Stimulated activated CD4-positive, alpha-beta T cell treated with anti-CD3 and anti-CD28 coated beads, Interleukin-1b, Interleukin-23, amount 100 ng/mL, for 24 hours (primary cell): ENCODE data around the gene MMUT.
"Not testable (repeated sequence)": the region's sequence is repeated elsewhere in the genome, so short reads cannot be mapped to it uniquely, and the experiment has no call there.

Source experiments
- DNase-seq, 4 experiments: peaks; one replicate each; pipeline ENCODE4 v3.0.0-alpha.2; 2020; ENCODE audit warnings: low read depth in 4 of 4, low spot score in 1 of 4

The MMUT gene

DNA sequence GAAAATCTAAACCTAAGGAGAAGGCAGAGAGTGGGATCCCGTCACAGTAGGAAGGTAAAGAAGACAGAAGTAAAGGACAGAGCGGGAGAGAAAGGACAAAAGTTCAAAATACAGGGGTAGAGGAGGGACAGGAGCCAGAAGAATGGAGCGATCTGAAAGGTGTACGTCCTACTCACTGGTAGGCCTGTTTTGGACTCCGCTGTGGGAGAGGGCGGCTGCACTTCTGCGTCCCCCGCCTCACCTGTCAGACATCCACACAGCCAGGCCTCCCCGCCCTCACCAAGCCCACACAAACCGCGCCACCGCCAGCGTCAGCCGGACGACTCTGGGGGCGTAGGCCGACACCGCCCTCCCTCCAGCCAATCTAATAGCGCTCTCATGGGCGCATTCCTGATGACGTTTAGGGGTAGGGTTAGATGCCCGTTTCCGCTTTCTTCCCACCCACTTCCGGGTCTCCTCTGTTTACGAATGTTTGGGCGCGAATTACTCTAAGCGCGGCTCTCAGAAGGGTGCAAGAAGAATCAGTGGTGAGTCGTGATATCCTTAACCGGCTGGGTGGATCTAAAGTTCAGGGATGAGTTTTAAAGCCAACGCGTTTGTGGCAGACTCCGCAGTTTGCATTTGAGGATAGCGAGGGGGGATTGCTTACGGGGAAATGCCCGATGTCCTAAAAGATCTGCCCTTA is at the start of gene MMUT, which contains the start of gene CENPQ:
Gene MMUT, minus strand, starts transcription at position 327 of the 685 bp plus-strand sequence. CDS start 3,787 bp downstream, outside the sequence.
Gene CENPQ, plus strand, starts transcription at position 444 of the 685 bp plus-strand sequence. CDS start 6,807 bp downstream, outside the sequence.
- DNase-seq: peak; percentile 72 to 87 (median 83)

DNA sequence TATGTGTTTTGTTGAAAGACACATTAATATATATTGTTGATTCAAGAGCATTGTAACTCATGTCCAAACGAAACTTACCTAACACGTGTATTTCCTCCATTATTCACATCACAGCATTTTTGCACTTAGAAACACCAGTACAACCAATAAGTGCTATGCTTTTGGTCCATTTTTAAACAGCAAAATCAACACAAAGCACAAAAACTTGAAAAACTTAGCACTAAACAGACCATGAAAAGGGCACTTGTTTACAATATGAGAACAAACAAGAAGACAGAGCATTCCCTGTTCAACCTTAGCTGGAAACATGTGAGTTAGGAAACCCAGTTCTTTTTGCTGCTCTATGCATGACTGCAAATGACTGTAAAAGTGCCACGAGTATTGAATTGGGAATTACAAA is 46.3 kb upstream of the MMUT start:
- DNase-seq: no peak

DNA sequence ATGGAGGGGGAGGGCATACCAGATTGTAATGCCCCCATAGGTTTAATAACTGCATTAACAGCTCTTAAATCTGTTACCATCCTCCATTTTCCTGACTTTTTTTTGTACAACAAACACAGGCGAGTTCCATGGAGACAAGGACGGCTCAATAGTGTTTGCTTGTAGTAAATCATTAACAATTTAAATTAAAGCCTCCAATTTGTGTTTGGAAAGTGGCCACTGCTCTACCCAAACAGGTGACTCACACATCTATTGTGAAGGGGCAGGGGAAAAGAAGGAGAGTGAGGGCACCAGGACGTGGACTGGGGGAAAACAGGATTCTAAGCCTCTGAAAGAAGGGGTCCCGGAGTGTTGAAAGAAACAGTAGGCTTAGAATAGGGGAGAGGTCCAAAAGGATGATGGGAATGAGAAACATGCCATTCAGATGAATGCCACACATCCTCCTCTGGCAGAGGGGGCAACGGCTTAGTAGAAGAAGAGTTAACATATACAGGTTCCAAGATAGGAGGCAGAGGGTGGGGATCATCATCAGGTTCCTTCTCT is 43.6 kb upstream of the MMUT start:
- DNase-seq: no peak

DNA sequence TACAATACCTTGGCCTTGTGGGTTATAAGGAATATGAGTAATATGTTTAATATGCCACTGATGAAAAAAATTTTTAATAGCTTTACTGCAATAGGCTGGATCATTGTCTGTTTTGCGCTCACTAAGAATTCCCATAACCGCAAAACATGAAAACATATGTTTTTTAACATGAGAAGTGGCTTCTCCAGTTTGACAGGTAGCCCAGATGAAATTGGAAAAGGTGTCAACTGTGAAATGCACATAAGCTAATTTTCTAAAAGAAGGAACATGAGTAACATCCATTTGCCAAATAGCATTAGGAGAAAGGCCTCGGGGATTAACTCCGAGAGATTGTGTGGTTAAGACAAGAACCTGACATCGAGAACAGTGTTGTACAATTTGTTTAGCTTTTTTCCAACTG is 41.6 kb upstream of the MMUT start:
- DNase-seq: no peak

DNA sequence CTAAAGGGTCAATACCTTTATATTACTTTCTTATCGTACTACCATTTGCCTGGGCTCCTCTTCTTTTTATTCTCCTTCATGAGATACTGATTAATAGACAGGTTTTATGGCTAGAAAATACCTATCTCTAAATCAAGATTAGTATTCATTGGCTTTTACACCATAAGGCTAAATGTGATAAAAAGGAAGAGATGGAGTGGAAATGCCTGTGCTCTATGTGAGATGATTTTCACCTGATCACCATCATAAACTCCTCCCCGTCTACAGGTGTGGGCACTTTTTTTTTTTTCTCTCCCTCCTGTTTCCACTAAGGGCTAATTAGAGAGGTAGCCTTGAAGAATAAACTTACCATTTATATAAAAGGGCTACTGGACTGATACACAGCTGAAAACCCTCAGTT is 36.6 kb upstream of the MMUT start, which contains the start of gene GLYATL3:
Gene GLYATL3, plus strand, starts transcription at position 301 of the 400 bp plus-strand sequence. CDS start 12,068 bp downstream, outside the sequence.
- DNase-seq: no peak

DNA sequence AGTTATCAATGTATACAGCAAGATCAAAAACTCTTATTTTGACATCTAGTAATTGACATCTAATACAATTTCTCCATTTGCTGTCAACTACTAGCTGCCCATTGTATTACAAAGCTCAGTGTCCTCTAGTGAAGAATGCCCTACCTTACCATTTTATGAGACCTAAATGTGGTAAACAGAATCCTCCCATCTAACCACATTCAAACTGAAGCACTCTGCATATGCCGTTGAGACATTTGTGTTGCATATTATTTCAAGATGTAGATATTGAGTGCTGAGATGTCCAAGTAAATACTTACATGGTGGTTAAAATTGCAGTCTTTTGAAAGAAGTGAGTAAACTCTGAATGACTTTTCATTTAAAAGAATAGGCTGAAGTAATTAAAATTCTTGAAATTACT is 36.1 kb upstream of the MMUT start:
- no peak for DNase-seq

DNA sequence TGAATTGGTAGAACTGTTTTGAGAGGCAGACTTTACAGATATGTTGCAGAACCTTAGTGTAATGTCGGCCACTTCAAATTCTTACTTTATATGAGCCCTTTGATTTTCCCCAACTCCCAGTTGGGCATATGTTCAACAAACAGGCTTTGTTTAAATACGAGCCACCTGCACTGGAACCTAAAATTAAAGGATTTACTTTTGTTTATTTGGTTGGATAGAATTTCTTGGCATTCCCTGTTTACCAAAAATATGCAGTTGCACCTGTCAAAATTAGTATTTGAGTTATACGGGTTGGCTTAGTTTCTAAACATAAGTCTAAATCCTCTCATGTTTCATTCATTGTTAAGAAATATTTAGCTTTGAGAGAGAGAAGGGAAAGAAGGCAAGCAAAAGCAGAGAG is 34.3 kb upstream of the MMUT start:
- DNase-seq: no peak

DNA sequence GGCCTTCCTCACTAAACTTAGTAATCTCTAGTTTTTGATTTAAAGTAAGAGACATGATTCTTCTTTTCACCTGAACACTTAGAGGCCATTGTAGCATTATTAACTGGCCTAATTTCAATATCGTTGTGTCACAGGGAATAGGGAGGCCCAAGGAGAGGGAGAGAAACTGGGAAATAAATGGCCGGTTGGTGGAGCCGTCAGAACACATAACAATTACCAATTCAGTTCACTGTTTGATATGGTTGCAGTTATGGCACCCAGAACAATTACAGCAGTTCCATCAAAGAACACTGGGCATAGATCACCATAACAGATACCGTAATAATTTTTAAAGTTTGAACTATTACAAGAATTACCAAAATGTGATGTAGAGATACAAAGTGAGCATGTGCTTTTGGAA is 27.6 kb upstream of the MMUT start:
- DNase-seq: no peak

DNA sequence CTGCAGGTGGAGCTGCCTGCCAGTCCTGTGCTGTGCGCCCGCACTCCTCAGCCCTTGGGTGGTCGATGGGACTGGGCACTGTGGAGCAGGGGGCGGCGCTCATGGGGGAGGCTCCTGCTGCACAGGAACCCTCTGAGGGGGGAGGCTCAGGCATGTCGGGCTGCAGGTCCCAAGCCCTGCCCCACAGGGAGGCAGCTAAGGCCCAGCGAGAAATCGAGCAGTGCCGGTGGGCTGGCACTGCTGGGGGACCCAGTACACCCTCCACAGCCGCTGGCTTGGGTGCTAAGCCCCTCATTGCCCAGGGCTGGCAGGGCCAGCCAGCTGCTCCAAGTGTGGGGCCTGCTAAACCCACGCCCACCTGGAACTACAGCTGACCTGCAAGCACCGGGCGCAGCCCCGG is 20.3 kb upstream of the MMUT start:
- not testable (repeated sequence) for DNase-seq

DNA sequence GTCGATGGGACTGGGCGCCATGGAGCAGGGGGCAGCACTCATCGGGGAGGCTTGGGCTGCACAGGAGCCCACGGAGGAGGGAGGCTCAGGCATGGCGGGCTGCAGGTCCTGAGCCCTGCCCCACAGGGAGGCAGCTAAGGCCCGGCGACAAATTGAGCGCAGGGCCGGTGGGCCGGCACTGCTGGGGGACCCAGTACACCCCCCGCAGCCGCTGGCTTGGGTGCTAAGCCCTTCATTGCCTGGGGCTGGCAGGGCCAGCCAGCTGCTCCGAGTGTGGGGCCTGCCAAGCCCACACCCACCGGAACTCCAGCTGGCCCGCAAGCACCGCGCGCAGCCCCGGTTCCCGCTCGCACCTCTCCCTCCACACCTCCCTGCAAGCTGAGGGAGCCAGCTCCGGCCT is 18.8 kb upstream of the MMUT start:
- DNase-seq: not testable (repeated sequence)

DNA sequence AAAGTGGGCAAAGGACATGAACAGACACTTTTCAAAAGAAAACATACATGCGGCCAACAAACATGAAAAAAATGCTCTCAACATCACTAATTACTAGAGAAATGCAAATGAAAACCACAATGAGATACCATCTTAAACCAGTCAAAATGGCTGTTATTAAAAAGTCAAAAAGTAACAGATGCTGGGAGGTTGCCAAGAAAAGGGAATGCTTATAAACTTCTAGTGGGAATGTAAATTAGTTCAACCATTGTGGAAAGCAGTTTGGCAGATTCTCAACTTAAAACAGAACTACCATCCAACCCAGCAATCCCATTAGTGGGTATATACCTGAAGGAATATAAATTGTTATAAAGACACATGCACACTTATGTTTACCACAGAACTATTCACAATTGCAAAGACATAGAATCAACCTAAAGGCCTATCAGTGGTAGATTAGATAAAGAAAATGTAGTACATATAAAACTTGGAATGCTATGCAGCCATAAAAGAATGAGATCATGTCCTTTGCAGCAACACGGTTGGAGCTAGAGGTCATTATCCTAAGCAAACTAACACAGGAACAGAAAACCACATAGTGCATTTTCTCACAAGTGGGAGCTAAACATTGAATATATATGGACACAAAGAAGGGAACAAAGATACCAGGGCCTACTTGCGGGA is 16.4 kb upstream of the MMUT start:
- DNase-seq: no peak

DNA sequence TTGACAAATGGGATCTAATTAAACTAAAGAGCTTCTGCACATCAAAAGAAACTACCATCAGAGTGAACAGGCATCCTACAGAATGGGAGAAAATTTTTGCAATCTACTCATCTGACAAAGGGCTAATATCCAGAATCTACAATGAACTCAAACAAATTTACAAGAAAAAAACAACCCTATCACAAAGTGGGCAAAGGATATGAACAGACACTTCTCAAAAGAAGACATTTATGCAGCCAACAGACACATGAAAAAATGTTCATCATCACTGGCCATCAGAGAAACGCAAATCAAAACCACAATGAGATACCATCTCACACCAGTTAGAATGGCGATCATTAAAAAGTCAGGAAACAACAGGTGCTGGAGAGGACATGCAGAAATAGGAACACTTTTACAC is 13.5 kb upstream of the MMUT start:
- not testable (repeated sequence) for DNase-seq

DNA sequence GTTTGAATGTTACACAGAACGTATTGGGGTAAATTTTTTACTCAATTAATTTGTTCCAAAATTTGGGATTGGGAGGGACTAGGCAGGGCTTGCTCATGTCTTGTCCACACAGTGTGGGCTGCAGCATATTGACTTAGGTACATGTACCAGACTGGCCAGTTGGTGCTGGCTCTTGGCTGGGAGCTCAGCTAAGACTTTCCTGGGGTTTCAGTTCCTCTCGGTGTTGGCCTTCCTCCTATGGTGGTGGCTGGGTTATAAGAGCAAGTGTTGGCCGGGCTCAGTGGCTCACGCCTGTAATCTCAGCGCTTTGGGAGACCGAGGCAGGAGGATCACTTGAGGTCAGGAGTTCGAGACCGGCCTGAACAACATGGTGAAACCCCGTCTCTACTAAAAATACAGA is 5.0 kb upstream of the MMUT start:
- DNase-seq: no peak

DNA sequence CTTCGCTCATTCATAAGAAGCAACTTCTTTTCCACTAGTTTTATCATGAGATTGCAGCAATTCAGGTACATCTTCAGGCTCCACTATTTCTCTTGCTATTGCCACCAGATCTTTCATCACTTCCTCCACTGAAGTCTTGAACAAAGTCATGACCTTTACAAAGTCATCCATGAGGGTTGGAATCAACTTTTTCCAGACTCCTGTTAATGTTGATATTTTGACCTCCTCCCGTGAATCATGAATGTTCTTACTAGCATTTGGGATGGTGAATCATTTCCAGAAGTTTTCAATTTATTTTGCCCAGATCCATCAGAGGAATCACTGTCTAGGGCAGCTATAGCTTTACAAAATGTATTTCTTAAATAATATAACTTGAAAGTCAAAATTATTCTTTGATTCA is 1.6 kb upstream of the MMUT start:
- no peak for DNase-seq

DNA sequence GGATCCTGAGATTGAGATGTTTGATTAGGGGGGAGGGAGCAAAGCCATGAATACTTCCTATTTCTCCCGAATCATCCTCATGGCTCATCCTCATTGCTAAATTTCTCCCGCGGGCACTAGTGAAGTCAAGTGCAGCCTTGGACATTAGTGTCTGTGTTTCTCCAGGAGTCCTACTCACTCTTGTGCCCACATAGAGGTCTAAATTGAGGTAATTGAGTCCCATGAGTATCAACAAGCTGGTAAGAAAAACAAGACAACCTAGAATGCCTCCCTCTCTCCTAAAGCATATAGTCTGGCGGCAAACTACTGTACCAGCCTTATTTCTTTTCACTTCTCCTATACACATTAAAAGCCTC is 537 bp upstream of the MMUT start:
- DNase-seq: no peak

DNA sequence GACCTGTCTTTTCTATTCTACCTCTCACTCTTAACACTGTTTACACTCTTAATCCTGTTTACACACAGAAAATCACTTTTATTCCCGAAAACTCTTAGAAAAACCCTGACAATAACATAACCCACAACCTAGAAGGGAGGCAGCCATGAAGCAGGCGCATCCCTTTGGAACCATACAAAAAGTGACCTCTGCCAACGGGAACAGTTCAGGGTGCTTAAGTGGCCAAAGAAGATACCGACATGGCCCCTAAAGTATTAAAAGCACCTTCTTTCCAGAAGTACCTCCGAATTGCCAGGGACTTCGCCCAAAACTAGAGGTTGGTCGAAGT is 490 bp downstream of the MMUT start:
- DNase-seq: no peak

DNA sequence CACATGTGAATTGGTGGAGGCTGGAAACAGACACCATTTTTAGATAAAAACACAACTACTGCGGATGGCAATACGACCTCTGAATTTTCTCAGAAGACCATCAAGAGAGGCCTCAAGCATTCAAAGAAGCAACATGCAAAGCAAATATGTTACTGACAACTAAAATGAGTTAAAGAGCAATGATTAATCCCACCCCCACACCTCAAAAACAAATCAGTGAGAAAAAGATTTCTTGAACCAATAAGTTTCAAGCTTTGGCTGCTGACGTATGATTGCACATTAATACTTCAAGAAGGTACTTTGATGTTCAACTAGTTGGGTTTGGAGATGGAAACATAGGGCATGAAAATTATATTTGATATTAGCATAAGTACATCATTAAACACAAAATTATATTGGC is 982 bp downstream of the MMUT start:
- no peak for DNase-seq

DNA sequence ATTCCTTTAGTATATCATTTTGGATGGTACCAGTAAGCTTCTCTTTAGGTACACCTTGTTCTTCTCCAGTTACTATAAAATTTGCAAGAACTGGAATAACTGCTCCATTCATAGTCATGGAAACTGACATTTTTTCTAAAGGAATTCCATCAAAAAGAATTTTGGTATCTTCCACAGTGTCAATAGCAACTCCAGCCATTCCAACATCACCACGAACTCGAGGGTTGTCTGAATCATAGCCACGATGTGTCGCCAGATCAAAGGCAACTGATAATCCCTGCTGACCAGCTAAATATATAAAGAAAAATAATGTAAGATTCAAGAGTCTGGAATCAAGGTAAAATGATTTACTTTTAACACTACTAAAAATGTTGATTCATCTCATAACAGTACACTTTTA is 5.3 kb downstream of the MMUT start:
- no peak for DNase-seq

DNA sequence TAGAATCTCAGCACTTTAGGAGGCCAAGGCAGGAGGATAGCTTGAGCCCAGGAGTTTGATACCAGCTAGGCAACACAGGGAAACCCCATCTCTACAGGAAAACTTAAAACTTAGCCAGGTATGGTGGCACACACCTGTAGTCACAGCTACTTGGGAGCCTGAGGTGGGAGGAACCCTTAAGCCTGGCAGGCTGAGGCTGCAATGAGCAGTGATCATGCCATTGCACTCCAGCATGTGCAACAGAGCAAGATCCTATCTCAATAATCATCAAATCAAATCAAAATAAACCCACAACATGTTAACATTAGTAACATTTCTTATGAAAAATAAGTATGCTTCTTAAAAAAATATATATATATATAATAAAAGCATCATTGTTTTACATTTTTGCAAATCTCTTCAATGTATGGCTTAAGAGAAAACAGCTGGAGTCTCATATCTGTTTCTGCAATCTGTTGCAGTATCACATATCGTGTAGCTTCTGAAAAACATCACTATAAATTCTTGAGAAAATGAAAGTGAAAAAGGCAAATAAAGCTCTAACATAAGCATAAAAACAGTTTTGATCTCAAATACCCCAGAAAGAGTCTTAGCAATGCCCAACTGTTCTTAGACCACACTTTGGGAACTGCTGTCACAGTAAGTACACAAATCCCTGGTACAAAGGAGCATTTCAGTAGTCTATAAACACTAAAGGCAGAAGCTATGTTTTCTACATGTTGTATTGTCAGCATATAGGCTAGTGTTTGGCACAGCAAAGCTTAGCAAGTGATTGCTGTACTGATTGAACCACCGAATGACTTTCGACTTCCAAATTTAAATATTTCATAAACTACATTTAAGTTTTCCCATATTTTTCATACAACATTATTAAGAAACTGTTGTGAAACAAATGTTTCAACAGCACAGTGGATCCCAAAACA is 8.0 kb downstream of the MMUT start:
- no peak for DNase-seq

DNA sequence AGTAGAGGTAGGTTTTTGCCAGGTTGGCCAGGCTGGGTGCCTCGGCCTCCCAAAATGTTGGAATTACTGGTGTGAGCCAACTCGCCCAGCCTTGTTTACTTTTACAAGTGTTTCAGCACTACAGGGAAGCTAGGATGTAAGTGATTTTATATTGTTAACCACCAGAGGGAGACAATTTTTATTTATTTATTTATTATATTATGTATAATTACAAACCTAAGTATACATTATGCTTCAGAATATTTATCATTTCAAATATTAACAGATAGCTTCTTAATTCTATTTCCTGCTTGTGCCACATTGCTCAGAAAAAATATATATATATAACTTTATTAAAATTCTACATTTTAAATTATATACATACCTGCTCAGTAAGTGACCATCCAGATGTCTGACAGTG is 9.8 kb downstream of the MMUT start:
- DNase-seq: no peak

DNA sequence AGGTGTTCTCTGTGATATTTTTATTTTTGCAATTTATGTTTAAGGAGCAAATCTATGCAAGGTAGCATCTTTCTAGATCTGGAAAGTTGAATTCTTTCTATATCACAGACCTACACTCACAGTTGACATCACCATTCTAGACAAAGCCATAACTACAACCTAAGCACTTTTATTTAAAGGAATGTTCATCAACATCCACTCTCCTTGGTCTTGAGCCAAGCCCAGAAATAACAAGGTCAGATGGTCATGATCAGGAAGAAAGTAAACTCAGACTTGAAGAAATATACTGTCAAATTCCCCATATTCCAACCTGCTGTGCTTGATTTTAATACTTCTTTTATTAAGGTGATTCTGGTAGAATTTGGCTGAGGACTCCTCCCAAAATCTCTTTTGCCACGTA is 32.2 kb downstream of the MMUT start:
- no peak for DNase-seq

DNA sequence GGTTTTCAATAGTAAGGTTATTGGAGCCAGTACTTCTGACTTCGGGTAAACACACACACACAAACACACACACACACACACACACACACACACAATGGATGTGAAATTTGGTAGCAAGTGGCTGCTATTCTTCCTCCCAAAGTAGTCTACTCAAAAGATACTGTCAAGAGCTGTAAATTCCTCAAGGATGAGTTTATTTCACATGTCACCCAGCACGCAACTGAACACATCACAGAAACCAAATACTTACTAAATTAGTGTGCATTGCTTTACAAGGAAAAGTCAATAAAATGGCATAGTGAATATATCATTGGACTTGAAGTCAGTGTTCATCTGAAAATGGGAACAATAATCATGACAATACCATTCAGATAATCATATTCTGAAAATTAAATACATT is 32.9 kb downstream of the MMUT start:
- DNase-seq: no peak
